ENCODE measurements around the gene EVX2. TPM values are rescaled to one million over a fixed set of nuclear protein-coding genes. Genes with fewer than 3 reads are reported as not detected.

Gene EVX2
- total RNA-seq, 4 donors from 2014 or later = 0.28 TPM; not detected in 3

DNA sequence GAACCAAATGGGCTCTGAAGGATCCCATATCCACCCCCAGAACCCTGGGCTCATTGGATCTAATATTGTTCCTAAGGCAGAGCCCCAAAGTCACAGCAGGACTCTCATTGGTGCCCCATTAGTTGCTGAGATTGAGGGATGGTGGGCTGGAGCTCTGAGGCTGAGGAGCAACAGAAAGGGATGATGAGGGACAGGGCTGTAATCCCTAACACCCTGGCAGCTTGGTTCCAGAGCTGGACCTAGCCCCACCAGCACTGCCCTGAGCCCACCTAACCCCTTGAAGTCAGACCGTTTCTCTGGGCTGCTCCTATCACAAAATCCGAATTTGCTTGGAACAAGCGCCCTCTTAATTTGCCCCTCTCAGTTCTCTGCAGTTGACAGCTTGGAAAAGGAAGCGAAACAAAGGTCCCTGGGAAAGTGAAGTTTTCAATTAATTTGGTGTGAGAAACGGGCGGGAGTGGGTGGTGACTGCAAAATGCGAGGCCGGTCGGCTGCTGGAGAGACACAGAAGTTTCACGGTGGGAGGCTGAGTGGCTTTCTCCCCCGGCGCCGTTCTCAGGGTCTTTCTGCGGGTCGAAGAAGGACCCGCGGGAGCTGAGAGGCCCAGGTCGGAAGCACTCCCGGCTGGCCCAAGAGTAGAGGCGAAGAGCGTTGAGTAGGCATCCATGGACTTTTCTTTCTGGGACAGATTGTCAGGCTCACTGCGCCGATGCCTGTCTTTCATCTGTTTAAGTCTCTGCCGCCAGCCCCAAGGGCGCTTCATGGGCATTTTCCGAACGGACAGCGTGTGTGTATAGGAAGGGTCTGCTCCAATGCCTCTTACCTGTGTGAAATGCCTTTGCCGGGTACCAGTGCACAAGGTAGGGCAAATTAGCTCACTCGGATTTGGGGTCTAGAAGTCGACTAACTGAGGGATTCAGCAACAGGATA lies 7.8 kb upstream of the EVX2 start:
- DNase-seq = no peak
- H3K27ac ChIP-seq = no peak overlapping the region
- H3K36me3 ChIP-seq = no peaks in the 10 kb centered on the region
- intact Hi-C loops (cut with DNase I; ENCODE audit: low total_unique reads) = no loop called here
- H3K9me3 ChIP-seq = no peaks in the 10 kb centered on the region
- no peak for TF ChIP-seq POLR2A (IDR thresholded peaks at IDR 0.05)
- H3K4me1 ChIP-seq = peaks cover 0 to 12% of the 10 kb centered on the region in 2 donors
- no peak overlapping the region for H3K4me3 ChIP-seq
- H3K27me3 ChIP-seq = peaks cover 53 to 90% of the 10 kb centered on the region in 2 donors

DNA sequence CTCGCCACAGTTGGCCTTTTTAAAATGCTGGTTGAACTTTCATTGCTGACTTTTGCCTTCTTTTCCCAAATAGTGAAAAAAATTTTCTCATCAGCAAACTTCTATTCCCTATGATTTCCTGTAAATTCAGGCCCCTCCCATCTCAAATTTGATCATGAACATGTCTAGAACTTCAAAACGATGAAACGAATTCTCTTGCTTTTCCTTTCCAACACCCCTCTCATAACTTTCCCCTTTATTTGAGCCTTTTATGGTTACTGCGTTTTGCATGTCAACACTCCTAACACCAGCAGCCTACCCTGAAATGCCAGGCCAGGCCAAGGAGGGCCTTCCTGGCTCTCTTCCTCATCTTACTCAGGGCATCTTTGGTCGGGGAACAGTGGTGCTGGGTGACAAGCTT lies 7.1 kb upstream of the EVX2 start:
- peaks cover 0 to 12% of the 10 kb centered on the region in 2 donors for H3K4me1 ChIP-seq
- no peak overlapping the region for H3K27ac ChIP-seq
- no peaks in the 10 kb centered on the region for H3K36me3 ChIP-seq
- DNase-seq = no peak
- H3K4me3 ChIP-seq = no peak overlapping the region
- intact Hi-C loops (cut with DNase I; ENCODE audit: low total_unique reads) = no loop called here
- H3K9me3 ChIP-seq = no peaks in the 10 kb centered on the region
- TF ChIP-seq POLR2A (IDR thresholded peaks at IDR 0.05) (no peak), CTCF (IDR thresholded peaks at IDR 0.05) (no peak)
- peaks cover 51 to 90% of the 10 kb centered on the region in 2 donors for H3K27me3 ChIP-seq

DNA sequence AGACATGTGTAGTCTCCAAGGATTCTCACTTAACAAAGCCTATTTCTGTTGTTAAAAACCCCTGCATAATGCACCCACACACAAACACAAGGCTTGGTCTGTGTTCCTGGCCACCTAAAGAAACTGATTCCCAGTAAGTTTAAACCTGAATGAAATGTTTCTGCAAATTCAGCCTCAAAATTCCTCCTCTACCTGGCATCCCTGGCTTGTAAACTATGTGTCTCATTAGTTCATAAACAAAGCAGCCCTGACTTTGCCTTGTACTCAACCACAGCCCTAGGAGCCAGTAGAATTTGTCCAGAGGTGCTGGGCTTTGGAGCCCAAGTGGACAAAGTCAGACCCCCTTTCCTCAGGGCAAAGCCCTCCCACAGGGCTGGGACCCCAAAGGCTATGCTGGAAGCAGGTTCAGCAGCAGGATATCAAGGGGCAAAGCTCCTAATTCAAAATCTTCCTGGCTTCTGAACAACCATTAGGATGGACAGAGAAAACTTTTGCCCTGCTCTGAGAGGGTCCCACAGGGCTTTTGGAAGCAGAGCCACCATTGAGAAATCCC lies 6.2 kb upstream of the EVX2 start:
- intact Hi-C loops (cut with DNase I; ENCODE audit: low total_unique reads) = loop anchor here (10.0 kb wide), 1 partner anchor 405 kb away; no protein-coding TSS in a partner anchor
- TF ChIP-seq POLR2A (IDR thresholded peaks at IDR 0.05) = no peak
- no peak for TF ChIP-seq CTCF (IDR thresholded peaks at IDR 0.05)
- no peaks in the 10 kb centered on the region for H3K36me3 ChIP-seq
- peaks cover 51 to 88% of the 10 kb centered on the region in 2 donors for H3K27me3 ChIP-seq
- no peaks in the 10 kb centered on the region for H3K9me3 ChIP-seq
- DNase-seq = no peak
- no peak overlapping the region for H3K4me3 ChIP-seq
- H3K4me1 ChIP-seq = peaks cover 0 to 12% of the 10 kb centered on the region in 2 donors
- no peak overlapping the region for H3K27ac ChIP-seq

- Histone ChIP-seq H3K36me3 (no peaks in the 10 kb centered on the region), H3K27ac (no peak overlapping the region), H3K4me3 (no peak overlapping the region), H3K4me1 (peaks cover 0 to 12% of the 10 kb centered on the region in 2 donors), H3K9me3 (no peaks in the 10 kb centered on the region), H3K27me3 (peaks cover 47 to 88% of the 10 kb centered on the region in 2 donors)
- no peak for DNase-seq
- intact Hi-C loops (cut with DNase I; ENCODE audit: low total_unique reads) = loop anchor here (10.0 kb wide), 1 partner anchor 404 kb away; no protein-coding TSS in a partner anchor
- TF ChIP-seq CTCF (IDR thresholded peaks at IDR 0.05) = no peak
- no peak for TF ChIP-seq POLR2A (IDR thresholded peaks at IDR 0.05)
These were observed 5.4 kb upstream of the EVX2 start for GRCh38 chr2:176088937-176089842.

Data from uterus (tissue), 4 donors.